GM12878 (cell line): ENCODE results near the gene TVP23B. TPM values are rescaled to one million over a fixed set of nuclear protein-coding genes. Genes with fewer than 3 reads are reported as not detected.
"Not testable (repeated sequence)": the region's sequence is repeated elsewhere in the genome, so short reads cannot be mapped to it uniquely, and the experiment has no call there.

ENCODE experiments used
- ATAC-seq: fragments of 200-7000 bp; cut with Tn5 transposase; 3 replicates; pipeline ENCODE4 v1.9.1; 2020; ENCODE audit warnings: mild to moderate bottlenecking, moderate library complexity
- Bru-seq: library from RNA; stranded (reverse); fragments of 400-500 nt; gene quantifications from one replicate; lab custom pipeline; 2021; lab: Mats Ljungman, UMichigan
- BruChase-seq, 2 experiments: library from RNA; stranded (reverse); fragments of 400-500 nt; gene quantifications; one replicate each; lab custom pipeline; 2021; lab: Mats Ljungman, UMichigan
- BruUV-seq: library from RNA; stranded (reverse); fragments of 400-500 nt; replicated peaks from 2 replicates; lab custom pipeline; 2021; lab: Mats Ljungman, UMichigan
- CTCF ChIA-PET: fragments of 300-600 bp; sonication (Branson Sonifier 250); formaldehyde crosslinking; extraction: SDS; loops from one replicate; lab custom pipeline; 2021; ENCODE audit warnings: inconsistent platforms; lab: Yijun Ruan, JAX
- POLR2A ChIA-PET: fragments of 350-600 bp; formaldehyde crosslinking; extraction: SDS; loops from one replicate; lab custom pipeline; 2021; ENCODE audit warnings: inconsistent platforms; lab: Charles Lee
- RAD21 ChIA-PET: fragments of 300-600 bp; sonication (Branson Sonifier 250); formaldehyde crosslinking; loops from one replicate; lab custom pipeline; 2023; ENCODE audit warnings: antibody characterized with exemption; ENCODE audit not compliant: unreplicated experiment; lab: Charles Lee
- SMC1A ChIA-PET: fragments of 300-600 bp; sonication (Branson Sonifier 250); formaldehyde crosslinking; loops from one replicate; lab custom pipeline; 2023; ENCODE audit not compliant: unreplicated experiment, uncharacterized antibody; lab: Charles Lee
- DNase-seq: peaks from one replicate; pipeline ENCODE4 v3.0.0-alpha.2; 2011; ENCODE audit warnings: low read depth, low spot score
- FAIRE-seq: peaks from 3 replicates; lab custom pipeline; 2011; peaks lifted over from hg19 to GRCh38; lab: Jason Lieb, UNC
- H2AFZ ChIP-seq: 2 replicates; pipeline ENCODE4 v1.6.0; 2011; ENCODE audit warnings: low read depth, low read length, control low read depth; ENCODE audit not compliant: control insufficient read depth
- H3K27ac ChIP-seq: 2 replicates; pipeline ENCODE4 v1.5.1; 2011; ENCODE audit warnings: control low read depth; ENCODE audit not compliant: control insufficient read depth, insufficient read depth
- H3K27me3 ChIP-seq, 2 experiments: replicated peaks in 1 of 2; 2 replicates each; pipeline versions ENCODE4 v1.6.0 to v1.6.1; 2011; ENCODE audit warnings: low read length in 1 of 2; ENCODE audit not compliant: control insufficient read depth in 2 of 2, insufficient read depth in 2 of 2
- H3K36me3 ChIP-seq, 2 experiments: 2 replicates each; pipeline ENCODE4 v1.5.1; 2011; ENCODE audit warnings: low read length in 1 of 2; ENCODE audit not compliant: control insufficient read depth in 2 of 2, insufficient read depth in 2 of 2
- H3K4me1 ChIP-seq: 2 replicates; pipeline ENCODE4 v1.6.1; 2011; ENCODE audit warnings: mild to moderate bottlenecking, low read length, moderate library complexity, mixed read lengths; ENCODE audit not compliant: control insufficient read depth, insufficient read depth
- H3K4me2 ChIP-seq: 2 replicates; pipeline ENCODE4 v1.6.0; 2011; ENCODE audit warnings: control low read depth; ENCODE audit not compliant: control insufficient read depth, insufficient read depth
- H3K4me3 ChIP-seq: fragments of 200-600 bp; sonication (generic); 2 replicates; pipeline ENCODE4 v1.5.1; 2016
- H3K79me2 ChIP-seq: 2 replicates; pipeline ENCODE4 v1.6.0; 2011; ENCODE audit warnings: low read length; ENCODE audit not compliant: control insufficient read depth, insufficient read depth
- H3K9ac ChIP-seq: 2 replicates; pipeline ENCODE4 v1.8.0; 2011; ENCODE audit warnings: low read length, control low read depth, mixed read lengths; ENCODE audit not compliant: control insufficient read depth, insufficient read depth
- H3K9me3 ChIP-seq: replicated peaks from 3 replicates; pipeline ENCODE4 v1.5.1; 2011; ENCODE audit warnings: mild to moderate bottlenecking, low read length; ENCODE audit not compliant: control insufficient read depth, insufficient read depth
- H4K20me1 ChIP-seq: 2 replicates; pipeline ENCODE4 v1.6.0; 2011; ENCODE audit not compliant: control insufficient read depth, insufficient read depth
- BHLHE40 ChIP-seq, 2 experiments: fragments of 450-650 bp in 1 of 2; IDR thresholded peaks; 2 replicates each; pipeline ENCODE4 v1.6.1; 2011 to 2017; ENCODE audit warnings: low read depth in 2 of 2, borderline replicate concordance in 1 of 2, improper control_type of control experiment in 1 of 2, low read length in 1 of 2, mild to moderate bottlenecking in 1 of 2
- CBX5 ChIP-seq: sonication (generic); IDR thresholded peaks from 2 replicates; pipeline ENCODE4 v1.6.1; 2016; ENCODE audit warnings: low read depth, moderate library complexity, mild to moderate bottlenecking, inconsistent platforms
- CHD2 ChIP-seq: IDR thresholded peaks from 2 replicates; pipeline ENCODE4 v1.6.1; 2011; ENCODE audit warnings: low read depth, low read length, improper control_type of control experiment, borderline replicate concordance
- CREB1 ChIP-seq: IDR thresholded peaks from 2 replicates; pipeline ENCODE4 v1.6.1; 2012; ENCODE audit warnings: low read depth, mild to moderate bottlenecking, inconsistent platforms
- EGR1 ChIP-seq, 2 experiments: IDR thresholded peaks; 1 replicate in 1 of 2; 2 replicates in 1 of 2; pipeline ENCODE4 v1.6.1; 2011 to 2012; ENCODE audit warnings: low read depth in 2 of 2, low read length in 2 of 2, borderline replicate concordance in 1 of 2, mild to moderate bottlenecking in 1 of 2, moderate library complexity in 1 of 2
- ETV6 ChIP-seq, 2 experiments: fragments of 450-650 bp in 1 of 2; IDR thresholded peaks in 1 of 2; conservative IDR thresholded peaks in 1 of 2; 2 replicates each; pipeline ENCODE4 v1.6.1; 2014; ENCODE audit warnings: antibody characterized with exemption in 1 of 2, borderline replicate concordance in 1 of 2, low read depth in 1 of 2, mild to moderate bottlenecking in 1 of 2, moderate library complexity in 1 of 2
- HCFC1 ChIP-seq: fragments of 150-350 bp; IDR thresholded peaks from 2 replicates; pipeline ENCODE4 v1.6.1; 2014; ENCODE audit warnings: low read length
- IKZF1 ChIP-seq: fragments of 450-650 bp; conservative IDR thresholded peaks from 2 replicates; pipeline ENCODE4 v1.6.1; 2017; ENCODE audit warnings: antibody characterized with exemption, mild to moderate bottlenecking
- POU2F2 ChIP-seq: IDR thresholded peaks from 3 replicates; pipeline ENCODE4 v1.6.1; 2011; ENCODE audit warnings: low read depth, mild to moderate bottlenecking, low read length, borderline replicate concordance
- RB1 ChIP-seq: fragments of 450-650 bp; formaldehyde crosslinking; IDR thresholded peaks from 2 replicates; pipeline ENCODE4 v1.6.1; 2017; ENCODE audit warnings: mild to moderate bottlenecking, borderline replicate concordance
- RUNX3 ChIP-seq: IDR thresholded peaks from 2 replicates; pipeline ENCODE4 v1.6.1; 2012; ENCODE audit warnings: low read length, inconsistent platforms
- SP1 ChIP-seq: IDR thresholded peaks from one replicate; pipeline ENCODE4 v1.6.1; 2011; ENCODE audit warnings: low read depth, low read length
- SRF ChIP-seq, 2 experiments: IDR thresholded peaks; 2 replicates each; pipeline ENCODE4 v1.6.1; 2011; ENCODE audit warnings: low read depth in 2 of 2, low read length in 2 of 2, mild to moderate bottlenecking in 1 of 2, moderate library complexity in 1 of 2
- WGBS: methylation state at CpG from one replicate; pipeline ENCODE4 v1.1.6; 2016; ENCODE audit warnings: low lambda C conversion rate; ENCODE audit not compliant: insufficient replicate concordance, insufficient coverage; ENCODE audit errors: missing lambda C conversion rate; 5-methylcytosine and 5-hydroxymethylcytosine counted together
- in situ Hi-C: fragments of 300-500 bp; cut with MboI; formaldehyde crosslinking; loops from 9 replicates; pipeline ENCODE4 v1.14.3; 2018; ENCODE audit warnings: mixed read lengths
- intact Hi-C: fragments of 100-400 bp; cut with micrococcal nuclease; formaldehyde crosslinking; loops from one replicate; pipeline ENCODE4 v1.14.2; 2022; ENCODE audit not compliant: unreplicated experiment
- long read RNA-seq, 2 experiments: library from polyadenylated mRNA; unstranded; transcript quantifications; one replicate each; pipeline ENCODE4 v2.0.0, GENCODE V29; 2019 to 2020
- polyA minus RNA-seq, 3 experiments: library from RNA; depleted of rRNA, polyadenylated mRNA; stranded (reverse); fragments of >200 nt; gene quantifications; 2 replicates each; pipeline ENCODE4 v1.2.3, GENCODE V29; 2011
- polyA plus RNA-seq, 11 experiments: library from polyadenylated mRNA; depleted of rRNA in 4 of 11; unstranded in 6 of 11; stranded (reverse) in 5 of 11; fragments of >200 nt; fragmentation: Nextera tagmentation in 4 of 11; fragmentation: Illumina TruSeq in 1 of 11; extraction: Ambion mirVana in 4 of 11; extraction: Trizol in 1 of 11; gene quantifications; 1 replicate in 1 of 11; 2 replicates in 10 of 11; pipeline versions ENCODE4 v1.2.1 to v1.2.3, GENCODE V29; 2011 to 2016; ENCODE audit warnings: inconsistent platforms in 2 of 11, missing spikeins in 2 of 11, low read depth in 1 of 11
- total RNA-seq, 4 experiments: library from RNA; depleted of rRNA in 3 of 4; stranded (reverse); fragments of >200 nt in 3 of 4; fragmentation: Illumina TruSeq in 1 of 4; extraction: Trizol in 1 of 4; gene quantifications; 2 replicates each; pipeline versions ENCODE4 v1.2.1 to v1.2.3, GENCODE V29; 2013 to 2021
- TF ChIP-seq, protein P1 (sequence below): fragments of 450-650 bp; IDR thresholded peaks from 2 replicates; pipeline ENCODE4 v1.6.1; 2016; ENCODE audit warnings: mild to moderate bottlenecking, moderate library complexity, borderline replicate concordance

The TVP23B gene
- 106 and 120 TPM in 2 replicates for total RNA-seq (2013; cell fraction: nucleolus; rRNA removed)
- total RNA-seq (2014; rRNA removed) (25.0 and 29.1 TPM in 2 replicates), total RNA-seq (2014; rRNA removed; fragmentation: Illumina TruSeq; extraction: Trizol) (33.9 and 34.0 TPM in 2 replicates), total RNA-seq (2021) (21.5 and 24.4 TPM in 2 replicates), polyA plus RNA-seq (2011; rRNA removed) (45.7 and 75.8 TPM in 2 replicates), polyA plus RNA-seq (2014; fragmentation: Illumina TruSeq; extraction: Trizol) (21.9 and 27.6 TPM in 2 replicates), polyA plus RNA-seq (2014; fragmentation: Nextera tagmentation; extraction: Ambion mirVana) (100 to 1,000 TPM in 1 of 2 experiments, 10 to 100 TPM in 1; 54.7 to 105 TPM), polyA plus RNA-seq (2014; rRNA removed) (21.9 TPM in 2 replicates), polyA plus RNA-seq (2016; fragmentation: Nextera tagmentation; extraction: Ambion mirVana) (10 to 100 TPM; 50.3 to 51.6 TPM), polyA minus RNA-seq (2011; rRNA and poly(A)+ RNA removed) (35.5 and 53.7 TPM in 2 replicates), Bru-seq, nascent RNA (percentile 90 among the genes with signal in this experiment), BruChase-seq, experiment 1, labeled RNA remaining after a 6-hour chase (percentile 79 among the genes with signal in this experiment), BruChase-seq, experiment 2, labeled RNA remaining after a 2-hour chase (percentile 85 among the genes with signal in this experiment)
- 20.1 TPM for polyA plus RNA-seq (2011; ENCODE audit: low read depth)
- polyA plus RNA-seq (2011; cell fraction: cytosol; rRNA removed), result 9.3 and 12.4 TPM in 2 replicates
- polyA plus RNA-seq (2011; cell fraction: nucleus; rRNA removed), result 10.4 and 11.5 TPM in 2 replicates
- polyA plus RNA-seq (2012), result 24.7 and 35.9 TPM in 2 replicates
- 7.9 and 15.7 TPM in 2 replicates for polyA minus RNA-seq (2011; cell fraction: cytosol; rRNA and poly(A)+ RNA removed)
- polyA minus RNA-seq (2011; cell fraction: nucleus; rRNA and poly(A)+ RNA removed), result 13.5 and 22.2 TPM in 2 replicates
- long read RNA-seq, experiment 1, transcript TVP23B-201 (7 exons, 2,064 nt), result major isoform, 23 of 35 reads
- long read RNA-seq, experiment 1, partial matches to known transcripts, result 9 of 35 reads
- long read RNA-seq, experiment 1, other reads (novel, unspliced or antisense), result 1 of 35 reads
- long read RNA-seq, experiment 2, transcript TVP23B-201 (7 exons, 2,064 nt), result major isoform, 308 of 354 reads
- long read RNA-seq, experiment 2, transcript TVP23B-204 (6 exons, 718 nt), result minor isoform, 8 of 354 reads
- long read RNA-seq, experiment 2, partial matches to known transcripts, result 28 of 354 reads
- long read RNA-seq, experiment 2, other reads (novel, unspliced or antisense), result 8 of 354 reads

DNA sequence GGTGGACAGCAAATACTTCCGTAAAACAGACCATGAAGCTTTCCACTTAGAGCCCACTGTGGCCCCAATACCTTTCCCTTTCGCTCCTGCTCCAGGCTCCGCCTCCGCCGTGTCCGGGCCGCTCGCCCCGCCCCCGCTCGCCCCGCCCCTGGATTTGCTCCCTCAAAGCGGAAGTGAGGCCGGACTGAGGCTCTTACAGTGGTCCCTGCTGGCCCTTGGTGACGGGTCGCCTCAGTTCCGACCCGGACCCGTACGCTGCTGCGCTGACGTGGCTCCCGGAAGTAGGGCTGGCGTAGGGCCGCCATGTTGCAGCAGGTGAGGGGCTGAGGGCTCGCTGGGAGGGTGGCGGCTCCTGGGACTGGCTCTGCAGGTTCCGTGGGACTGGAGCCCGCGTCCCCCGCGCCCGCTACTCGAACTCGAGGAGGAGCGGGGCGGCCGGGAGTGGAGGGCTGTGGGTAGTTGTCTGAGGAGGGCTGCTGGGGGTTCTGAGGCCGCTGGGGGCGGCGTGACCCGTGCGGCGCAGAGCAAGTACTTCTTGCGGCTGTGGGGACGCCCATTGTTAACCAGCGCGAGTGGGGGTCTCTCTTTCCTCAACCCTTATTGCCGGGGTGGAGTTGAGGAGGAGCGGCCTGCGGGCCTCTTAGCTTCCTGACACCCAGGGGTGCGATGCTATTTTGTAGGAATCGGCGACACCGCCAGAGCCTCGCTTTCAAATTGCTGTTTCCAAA, at the start of gene TVP23B:
TVP23B (plus strand) TSS at position 193 of the 728 bp plus-strand sequence; CDS start at position 304, 111 bp downstream.
- 0 out of 2 replicates have a peak within 1 kb of the TSS, but pooled peaks have one; percentile 9 for H3K4me2 ChIP-seq
- SMC1A ChIA-PET, result not testable (repeated sequence)
- H3K9ac ChIP-seq, result peak within 1 kb of the TSS; percentile 56; the same call in 1 of the 2 replicates
- TF ChIP-seq ETV6 (conservative IDR thresholded peaks at IDR 0.05 in 1 of 2, IDR thresholded peaks at IDR 0.05 in 1 of 2; ENCODE audit: borderline replicate concordance in 1 of 2, low read depth in 1 of 2) (peak in 1 of 2 experiments; percentile 46; a peak in 1 of 4 replicates), POU2F2 (peak; percentile 67; the same call in 1 of the 3 replicates), SP1 (peak; percentile 39), EGR1 (IDR thresholded peaks at IDR 0.05; ENCODE audit: borderline replicate concordance in 1 of 2, low read depth in 2 of 2, low read length in 2 of 2) (peak; percentile 47 to 70), HCFC1 (peak; percentile 81), RB1 (peak; percentile 77; the same call in 1 of the 2 replicates), CREB1 (peak; percentile 92), BHLHE40 (IDR thresholded peaks at IDR 0.05; ENCODE audit: borderline replicate concordance in 1 of 2, low read depth in 2 of 2, low read length in 1 of 2) (peak; percentile 12 to 56; a peak in 2 of 4 replicates), RUNX3 (peak; percentile 24; the same call in 1 of the 2 replicates), SRF (IDR thresholded peaks at IDR 0.05; ENCODE audit: low read depth in 2 of 2, low read length in 2 of 2) (peak in 1 of 2 experiments; percentile 86; a peak in 2 of 4 replicates), CHD2 (peak; percentile 41; the same call in 1 of the 2 replicates), IKZF1 (peak; percentile 50; the same call in 1 of the 2 replicates), CBX5 (0 out of 2 replicates have a peak, but pooled peaks have one; percentile 52)
- TF ChIP-seq, protein P1, sequence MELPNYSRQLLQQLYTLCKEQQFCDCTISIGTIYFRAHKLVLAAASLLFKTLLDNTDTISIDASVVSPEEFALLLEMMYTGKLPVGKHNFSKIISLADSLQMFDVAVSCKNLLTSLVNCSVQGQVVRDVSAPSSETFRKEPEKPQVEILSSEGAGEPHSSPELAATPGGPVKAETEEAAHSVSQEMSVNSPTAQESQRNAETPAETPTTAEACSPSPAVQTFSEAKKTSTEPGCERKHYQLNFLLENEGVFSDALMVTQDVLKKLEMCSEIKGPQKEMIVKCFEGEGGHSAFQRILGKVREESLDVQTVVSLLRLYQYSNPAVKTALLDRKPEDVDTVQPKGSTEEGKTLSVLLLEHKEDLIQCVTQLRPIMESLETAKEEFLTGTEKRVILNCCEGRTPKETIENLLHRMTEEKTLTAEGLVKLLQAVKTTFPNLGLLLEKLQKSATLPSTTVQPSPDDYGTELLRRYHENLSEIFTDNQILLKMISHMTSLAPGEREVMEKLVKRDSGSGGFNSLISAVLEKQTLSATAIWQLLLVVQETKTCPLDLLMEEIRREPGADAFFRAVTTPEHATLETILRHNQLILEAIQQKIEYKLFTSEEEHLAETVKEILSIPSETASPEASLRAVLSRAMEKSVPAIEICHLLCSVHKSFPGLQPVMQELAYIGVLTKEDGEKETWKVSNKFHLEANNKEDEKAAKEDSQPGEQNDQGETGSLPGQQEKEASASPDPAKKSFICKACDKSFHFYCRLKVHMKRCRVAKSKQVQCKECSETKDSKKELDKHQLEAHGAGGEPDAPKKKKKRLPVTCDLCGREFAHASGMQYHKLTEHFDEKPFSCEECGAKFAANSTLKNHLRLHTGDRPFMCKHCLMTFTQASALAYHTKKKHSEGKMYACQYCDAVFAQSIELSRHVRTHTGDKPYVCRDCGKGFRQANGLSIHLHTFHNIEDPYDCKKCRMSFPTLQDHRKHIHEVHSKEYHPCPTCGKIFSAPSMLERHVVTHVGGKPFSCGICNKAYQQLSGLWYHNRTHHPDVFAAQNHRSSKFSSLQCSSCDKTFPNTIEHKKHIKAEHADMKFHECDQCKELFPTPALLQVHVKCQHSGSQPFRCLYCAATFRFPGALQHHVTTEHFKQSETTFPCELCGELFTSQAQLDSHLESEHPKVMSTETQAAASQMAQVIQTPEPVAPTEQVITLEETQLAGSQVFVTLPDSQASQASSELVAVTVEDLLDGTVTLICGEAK, result peak; percentile 96

More for the DNA sequence above, at the start of gene TVP23B:
- under 1% methylated on average over 36 of the region's 56 CpGs for WGBS
- H3K79me2 ChIP-seq, result peaks cover 10% of the 10 kb centered on the region
- peak within 1 kb of the TSS; percentile 55; the same call in 1 of the 2 replicates for H3K27ac ChIP-seq
- in situ Hi-C loops, H3K27me3 ChIP-seq, H3K36me3 ChIP-seq, H3K9me3 ChIP-seq, RAD21 ChIA-PET, POLR2A ChIA-PET, CTCF ChIA-PET, intact Hi-C loops, H4K20me1 ChIP-seq, H3K4me1 ChIP-seq: not testable (repeated sequence)
- DNase-seq (peak; percentile 77), FAIRE-seq (peak; percentile 80), ATAC-seq (peak; percentile 100)
- H3K4me3 ChIP-seq, result peak within 1 kb of the TSS; percentile 58; the same call in 1 of the 2 replicates
- TSS peak; percentile 69 for BruUV-seq
- H2AFZ ChIP-seq, result peak within 1 kb of the TSS; percentile 51
